Endothelial cell of umbilical vein (primary cell): ENCODE results near the gene CCR2. TPM values are rescaled to one million over a fixed set of nuclear protein-coding genes. Genes with fewer than 3 reads are reported as not detected.
"Not testable (repeated sequence)": the region's sequence is repeated elsewhere in the genome, so short reads cannot be mapped to it uniquely, and the experiment has no call there.

Experiments
- BruUV-seq: library from RNA; stranded (reverse); fragments of 400-500 nt; replicated peaks from 2 replicates; lab custom pipeline; 2021; lab: Mats Ljungman, UMichigan
- CTCF ChIA-PET: fragments of 300-600, 350-600 bp; sonication (Branson Sonifier 250); formaldehyde crosslinking; loops from one replicate; lab custom pipeline; 2021; ENCODE audit warnings: antibody characterized with exemption, inconsistent platforms; lab: Charles Lee
- POLR2A ChIA-PET: fragments of 300-600, 350-600 bp; sonication (Branson Sonifier 250); formaldehyde crosslinking; loops from one replicate; lab custom pipeline; 2021; ENCODE audit warnings: antibody characterized with exemption, inconsistent platforms; lab: Charles Lee
- DNase-seq: peaks from one replicate; pipeline ENCODE4 v3.0.0-alpha.2; 2011; ENCODE audit warnings: low read depth, low spot score
- FAIRE-seq: peaks from 2 replicates; lab custom pipeline; 2011; peaks lifted over from hg19 to GRCh38; lab: Jason Lieb, UNC
- H2AFZ ChIP-seq: 2 replicates; pipeline ENCODE4 v1.6.0; 2012; ENCODE audit warnings: low read depth, low read length, control low read depth, inconsistent platforms
- H3K27ac ChIP-seq: 2 replicates; pipeline ENCODE4 v1.5.1; 2011; ENCODE audit warnings: low read depth, mild to moderate bottlenecking, control low read depth, low read length, moderate library complexity; ENCODE audit not compliant: insufficient read depth
- H3K27me3 ChIP-seq, 2 experiments: 2 replicates each; pipeline versions ENCODE4 v1.6.0 to v1.6.1; 2011; ENCODE audit warnings: low read length in 2 of 2, mixed read lengths in 1 of 2; ENCODE audit not compliant: control insufficient read depth in 2 of 2, insufficient read depth in 2 of 2
- H3K36me3 ChIP-seq, 2 experiments: 2 replicates in 1 of 2; 3 replicates in 1 of 2; pipeline ENCODE4 v1.5.1; 2011; ENCODE audit warnings: low read length in 2 of 2, mild to moderate bottlenecking in 1 of 2, moderate library complexity in 1 of 2; ENCODE audit not compliant: control insufficient read depth in 2 of 2, insufficient read depth in 2 of 2; ENCODE audit errors: extremely low read depth in 1 of 2
- H3K4me1 ChIP-seq: 3 replicates; pipeline ENCODE4 v1.5.1; 2011; ENCODE audit warnings: mild to moderate bottlenecking, low read length; ENCODE audit not compliant: control insufficient read depth, insufficient read depth; ENCODE audit errors: extremely low read depth
- H3K4me2 ChIP-seq: 2 replicates; pipeline ENCODE4 v1.6.1; 2011; ENCODE audit warnings: low read length, control low read depth, mixed read lengths; ENCODE audit not compliant: insufficient read depth
- H3K4me3 ChIP-seq, 3 experiments: fragments of 200-600 bp in 1 of 3; sonication (generic), shearing (Covaris generic) in 1 of 3; replicated peaks in 1 of 3; 2 replicates each; pipeline ENCODE4 v1.5.1; 2011 to 2016; ENCODE audit warnings: control low read depth in 3 of 3, low read length in 3 of 3, mild to moderate bottlenecking in 2 of 3, inconsistent platforms in 1 of 3, low read depth in 1 of 3, moderate library complexity in 1 of 3; ENCODE audit not compliant: insufficient read depth in 1 of 3
- H3K79me2 ChIP-seq: 2 replicates; pipeline ENCODE4 v1.6.0; 2012; ENCODE audit warnings: low read length, inconsistent platforms; ENCODE audit not compliant: control insufficient read depth, insufficient read depth
- H3K9ac ChIP-seq: replicated peaks from 2 replicates; pipeline ENCODE3; 2011; ENCODE audit warnings: low read length, control low read depth; ENCODE audit not compliant: insufficient read depth; ENCODE audit errors: extremely low read depth
- H3K9me1 ChIP-seq: replicated peaks from 3 replicates; pipeline ENCODE4 v1.6.0; 2011; ENCODE audit warnings: mild to moderate bottlenecking, low read length; ENCODE audit not compliant: control insufficient read depth, insufficient read depth; ENCODE audit errors: extremely low read depth
- H3K9me3 ChIP-seq: replicated peaks from 2 replicates; pipeline ENCODE4 v1.5.1; 2012; ENCODE audit warnings: low read length, inconsistent platforms; ENCODE audit not compliant: control insufficient read depth, insufficient read depth
- H4K20me1 ChIP-seq: replicated peaks from 2 replicates; pipeline ENCODE3; 2011; ENCODE audit warnings: mild to moderate bottlenecking, low read length; ENCODE audit not compliant: control insufficient read depth, insufficient read depth; ENCODE audit errors: extremely low read depth
- CTCF ChIP-seq, 2 donors: IDR thresholded peaks; 1 replicate in 1 of 2; 2 replicates in 1 of 2; pipeline ENCODE4 v1.5.1; 2011; ENCODE audit warnings: low read length in 2 of 2, mild to moderate bottlenecking in 2 of 2, moderate library complexity in 2 of 2, control low read depth in 1 of 2, inconsistent platforms in 1 of 2, low read depth in 1 of 2; ENCODE audit not compliant: insufficient read depth in 1 of 2; ENCODE audit errors: extremely low read depth in 1 of 2
- EZH2 ChIP-seq: IDR thresholded peaks from 2 replicates; pipeline ENCODE4 v1.6.1; 2012; ENCODE audit warnings: borderline replicate concordance, low read depth, mild to moderate bottlenecking, moderate library complexity, low read length, inconsistent platforms; ENCODE audit not compliant: severe bottlenecking
- FOS ChIP-seq: IDR thresholded peaks from 2 replicates; pipeline ENCODE4 v1.6.1; 2011; ENCODE audit warnings: mild to moderate bottlenecking, low read length, moderate library complexity, borderline replicate concordance; ENCODE audit not compliant: insufficient read depth
- GATA2 ChIP-seq: IDR thresholded peaks from 2 replicates; pipeline ENCODE4 v1.7.0; 2011; ENCODE audit warnings: low read depth, mild to moderate bottlenecking, moderate library complexity, mixed read lengths, low read length; ENCODE audit not compliant: insufficient read length, insufficient read depth
- JUN ChIP-seq: IDR thresholded peaks from 2 replicates; pipeline ENCODE4 v1.6.1; 2011; ENCODE audit warnings: borderline replicate concordance, low read depth; ENCODE audit not compliant: insufficient read length, insufficient read depth
- MAX ChIP-seq: IDR thresholded peaks from 2 replicates; pipeline ENCODE4 v1.6.1; 2011; ENCODE audit not compliant: insufficient read depth, insufficient read length
- MYC ChIP-seq: IDR thresholded peaks from one replicate; pipeline ENCODE4 v1.6.1; 2011; ENCODE audit warnings: mild to moderate bottlenecking, low read depth, low read length
- POLR2A ChIP-seq: IDR thresholded peaks from 2 replicates; pipeline ENCODE4 v1.6.1; 2012; ENCODE audit warnings: low read depth, mild to moderate bottlenecking, control low read depth, low read length
- dilution Hi-C: fragments of 300-500 bp; cut with MboI; formaldehyde crosslinking; loops from one replicate; pipeline ENCODE4 v1.15.0; 2019; ENCODE audit warnings: low sequenced_read_pairs; ENCODE audit not compliant: extremely low pct_ligation_motif_present
- intact Hi-C: fragments of 100-400 bp; cut with micrococcal nuclease; formaldehyde crosslinking; loops from one replicate; pipeline ENCODE4 v1.10.0; 2022
- polyA plus RNA-seq, 4 experiments: library from polyadenylated mRNA; depleted of rRNA in 3 of 4; stranded (reverse) in 3 of 4; unstranded in 1 of 4; fragments of >200 nt; gene quantifications; 2 replicates each; pipeline versions ENCODE4 v1.2.1 to v1.2.3, GENCODE V29; 2011 to 2012; ENCODE audit warnings: missing spikeins in 1 of 4
- total RNA-seq: library from RNA; stranded (reverse); gene quantifications from 2 replicates; pipeline ENCODE4 v1.2.3, GENCODE V29; 2021

CCR2 gene
- total and polyA plus RNA-seq, 2 donors (not counting 3 experiments of a cell fraction or from before 2014, with no cell fraction given) = not detected

GRCh38 chr3:46383951-46384330 lies 30.0 kb downstream of the CCR2 start:
- no peak overlapping the region for H3K27ac ChIP-seq
- no TSS peak for BruUV-seq
- no peak overlapping the region for H3K4me3 ChIP-seq
- H3K4me1 ChIP-seq = no peaks in the 10 kb centered on the region
- no peaks in the 10 kb centered on the region for H3K9me1 ChIP-seq
- FAIRE-seq = no peak
- no peak for DNase-seq
- H3K9ac ChIP-seq = no peak overlapping the region
- H3K4me2 ChIP-seq = no peak overlapping the region
- H2AFZ ChIP-seq = no peak overlapping the region
- H3K27me3 ChIP-seq = peaks cover 3 to 12% of the 10 kb centered on the region in 2 experiments
- dilution Hi-C loops = no loop called here
- no peaks in the 10 kb centered on the region for H3K36me3 ChIP-seq
- ChIA-PET POLR2A (no interaction called here), CTCF (interaction anchor here (1.3 to 2.4 kb wide), 3 partner anchors 9 to 108 kb away, joined by 4 to 11 read pairs (median 5); no protein-coding TSS in a partner anchor)
- intact Hi-C loops = no loop called here
- no peaks in the 10 kb centered on the region for H3K9me3 ChIP-seq
- TF ChIP-seq MAX = no peak
- no peak for TF ChIP-seq EZH2
- TF ChIP-seq GATA2 = no peak
- TF ChIP-seq FOS = no peak
- TF ChIP-seq MYC = no peak
- no peaks in the 10 kb centered on the region for H3K79me2 ChIP-seq
- H4K20me1 ChIP-seq = no peaks in the 10 kb centered on the region

- Histone ChIP-seq H3K9me3 (no peaks in the 10 kb centered on the region), H3K9me1 (no peaks in the 10 kb centered on the region), H3K27me3 (peaks cover 3 to 8% of the 10 kb centered on the region in 2 experiments), H3K4me2 (no peak overlapping the region), H3K27ac (no peak overlapping the region), H3K36me3 (no peaks in the 10 kb centered on the region), H4K20me1 (no peaks in the 10 kb centered on the region), H3K4me1 (no peaks in the 10 kb centered on the region), H3K9ac (no peak overlapping the region), H3K79me2 (no peaks in the 10 kb centered on the region), H2AFZ (no peak overlapping the region), H3K4me3 (no peak overlapping the region)
- TF ChIP-seq JUN (peak; percentile 37), GATA2 (peak; percentile 91), CTCF (IDR thresholded peaks at IDR 0.05; ENCODE audit: extremely low read depth in 1 of 2, insufficient read depth in 1 of 2, low read depth in 1 of 2, low read length in 2 of 2) (no peak), FOS (peak; percentile 86), POLR2A (no peak)
- FAIRE-seq (peak; percentile 94), DNase-seq (peak; percentile 75)
- BruUV-seq = no TSS peak
- dilution Hi-C loops = no loop called here
- ChIA-PET POLR2A (no interaction called here), CTCF (interaction anchor here (0.6 to 1.7 kb wide), 7 partner anchors 19 to 110 kb away, joined by 3 to 11 read pairs (median 5); partner anchors contain the start of genes CCR5AS and CCRL2)
- intact Hi-C loops = loop anchor here (1.0 kb wide), 1 partner anchor 21 kb away; the partner anchor contains the start of genes CCR5AS and CCRL2
Observed at GRCh38 chr3:46386205-46386604, 32.3 kb downstream of the CCR2 start.

- H3K4me1 ChIP-seq, H3K27me3 ChIP-seq, H3K9me3 ChIP-seq, FAIRE-seq, intact Hi-C loops, H3K4me2 ChIP-seq, H3K79me2 ChIP-seq, CTCF ChIA-PET, H3K27ac ChIP-seq, H2AFZ ChIP-seq, POLR2A ChIA-PET, DNase-seq, H3K4me3 ChIP-seq, dilution Hi-C loops, H3K36me3 ChIP-seq, H4K20me1 ChIP-seq, BruUV-seq, H3K9ac ChIP-seq, H3K9me1 ChIP-seq: not testable (repeated sequence)
Observed at GRCh38 chr3:46388847-46389246, 34.9 kb downstream of the CCR2 start.
